ENCODE data around the gene PKNOX2.

DNA sequence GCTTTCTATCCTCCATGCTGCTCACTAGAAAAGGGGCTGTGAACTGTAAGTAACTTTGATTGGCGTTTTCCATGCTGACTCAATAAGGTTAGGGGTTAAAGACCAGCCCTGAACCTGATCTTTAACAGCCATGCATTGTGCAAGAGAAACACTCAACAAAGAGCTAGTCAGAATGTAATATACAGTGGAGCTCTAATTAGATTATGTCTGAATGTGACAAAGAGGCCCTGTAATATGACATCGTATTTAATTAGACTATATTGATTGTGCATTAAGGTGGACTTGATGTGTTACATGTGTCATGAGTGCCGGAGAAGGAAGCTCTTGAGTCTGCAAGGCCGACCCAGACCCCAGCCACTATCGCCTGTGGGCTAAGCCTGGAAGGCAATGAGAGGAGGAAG, 70.5 kb downstream of the PKNOX2 start:
- TF ChIP-seq, protein P1, sequence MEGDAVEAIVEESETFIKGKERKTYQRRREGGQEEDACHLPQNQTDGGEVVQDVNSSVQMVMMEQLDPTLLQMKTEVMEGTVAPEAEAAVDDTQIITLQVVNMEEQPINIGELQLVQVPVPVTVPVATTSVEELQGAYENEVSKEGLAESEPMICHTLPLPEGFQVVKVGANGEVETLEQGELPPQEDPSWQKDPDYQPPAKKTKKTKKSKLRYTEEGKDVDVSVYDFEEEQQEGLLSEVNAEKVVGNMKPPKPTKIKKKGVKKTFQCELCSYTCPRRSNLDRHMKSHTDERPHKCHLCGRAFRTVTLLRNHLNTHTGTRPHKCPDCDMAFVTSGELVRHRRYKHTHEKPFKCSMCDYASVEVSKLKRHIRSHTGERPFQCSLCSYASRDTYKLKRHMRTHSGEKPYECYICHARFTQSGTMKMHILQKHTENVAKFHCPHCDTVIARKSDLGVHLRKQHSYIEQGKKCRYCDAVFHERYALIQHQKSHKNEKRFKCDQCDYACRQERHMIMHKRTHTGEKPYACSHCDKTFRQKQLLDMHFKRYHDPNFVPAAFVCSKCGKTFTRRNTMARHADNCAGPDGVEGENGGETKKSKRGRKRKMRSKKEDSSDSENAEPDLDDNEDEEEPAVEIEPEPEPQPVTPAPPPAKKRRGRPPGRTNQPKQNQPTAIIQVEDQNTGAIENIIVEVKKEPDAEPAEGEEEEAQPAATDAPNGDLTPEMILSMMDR (IDR thresholded peaks at IDR 0.05; ENCODE audit: borderline replicate concordance, extremely low read depth, low read length, poor library complexity, severe bottlenecking): no peak
- no peak for TF ChIP-seq EZH2 (IDR thresholded peaks at IDR 0.05; ENCODE audit: borderline replicate concordance, low read depth, low read length, severe bottlenecking)
